Mononuclear cell (primary cell): Measurements from ENCODE around the gene SPATC1L. TPM values are rescaled to one million over a fixed set of nuclear protein-coding genes. Genes with fewer than 3 reads are reported as not detected.
"Not testable (repeated sequence)": the region's sequence is repeated elsewhere in the genome, so short reads cannot be mapped to it uniquely, and the experiment has no call there.

Experiments used
- H3K27me3 ChIP-seq: 2 replicates; pipeline ENCODE4 v1.6.0; 2011; ENCODE audit warnings: low read length, control low read depth; ENCODE audit not compliant: insufficient read depth
- H3K4me1 ChIP-seq: 2 replicates; pipeline ENCODE4 v1.5.1; 2011; ENCODE audit warnings: mild to moderate bottlenecking, low read length, control low read depth; ENCODE audit not compliant: insufficient read depth
- H3K4me3 ChIP-seq: 2 replicates; pipeline ENCODE4 v1.5.1; 2011; ENCODE audit warnings: mild to moderate bottlenecking, low read length, moderate library complexity
- H3K9me3 ChIP-seq: 2 replicates; pipeline ENCODE4 v1.5.1; 2011; ENCODE audit warnings: low read depth, mild to moderate bottlenecking, control low read depth, low read length
- total RNA-seq: library from RNA; depleted of rRNA; stranded (reverse); fragments of >200 nt; gene quantifications from one replicate; pipeline ENCODE4 v1.2.3, GENCODE V29; 2012

SPATC1L gene
- total RNA-seq, 1 donor, result 1.7 TPM

GRCh38 chr21:46183337-46183909 lies 836 bp downstream of the SPATC1L start:
- not testable (repeated sequence) for H3K27me3 ChIP-seq, H3K4me3 ChIP-seq, H3K9me3 ChIP-seq
- peaks cover 10% of the 10 kb centered on the region for H3K4me1 ChIP-seq

DNA sequence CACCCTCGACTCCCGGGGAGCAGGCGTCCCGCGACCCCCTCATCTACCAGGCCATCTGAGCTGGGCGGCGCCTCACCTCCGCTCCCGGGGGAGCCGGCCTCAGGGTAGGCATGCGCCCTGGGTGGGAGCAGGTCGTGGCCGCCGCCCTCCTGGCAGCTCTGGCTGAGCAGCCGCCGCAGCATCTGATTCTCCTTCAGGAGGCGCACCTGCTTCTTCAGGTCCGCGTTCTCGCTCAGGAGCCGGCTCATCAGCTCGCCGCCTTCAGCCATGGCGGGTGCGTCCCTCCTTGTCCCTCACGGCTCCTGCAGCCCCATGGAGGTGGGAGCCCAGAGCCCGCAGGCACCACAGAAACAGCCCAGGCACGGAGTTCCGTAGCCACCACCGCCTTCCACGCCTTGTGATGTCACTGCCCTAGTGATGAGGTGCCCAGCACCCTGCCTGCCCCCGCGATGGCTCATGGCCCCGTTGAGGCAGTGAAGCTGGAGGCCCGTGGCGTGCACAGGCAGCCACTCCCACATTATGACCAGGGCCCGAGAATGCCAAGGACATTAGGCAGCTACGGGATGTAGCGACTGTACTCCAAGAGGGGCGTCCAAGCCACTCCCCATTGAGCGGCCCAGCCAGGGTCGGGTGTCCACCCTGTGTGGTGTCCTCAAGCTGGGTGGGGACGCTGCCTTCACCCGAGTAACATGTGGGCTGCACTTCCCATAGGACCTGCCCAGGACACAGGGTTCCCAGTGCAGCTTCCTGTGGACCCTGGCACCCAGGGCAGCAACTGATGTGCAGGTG lies 1.5 kb downstream of the SPATC1L start:
- Histone ChIP-seq H3K9me3 (no peaks in the 10 kb centered on the region), H3K27me3 (no peaks in the 10 kb centered on the region), H3K4me1 (peaks cover 10% of the 10 kb centered on the region), H3K4me3 (no peak overlapping the region)

GRCh38 chr21:46181953-46182547 lies 2.2 kb downstream of the SPATC1L start:
- Histone ChIP-seq H3K4me3 (no peak overlapping the region), H3K4me1 (peaks cover 10% of the 10 kb centered on the region), H3K9me3 (no peaks in the 10 kb centered on the region), H3K27me3 (no peaks in the 10 kb centered on the region)

DNA sequence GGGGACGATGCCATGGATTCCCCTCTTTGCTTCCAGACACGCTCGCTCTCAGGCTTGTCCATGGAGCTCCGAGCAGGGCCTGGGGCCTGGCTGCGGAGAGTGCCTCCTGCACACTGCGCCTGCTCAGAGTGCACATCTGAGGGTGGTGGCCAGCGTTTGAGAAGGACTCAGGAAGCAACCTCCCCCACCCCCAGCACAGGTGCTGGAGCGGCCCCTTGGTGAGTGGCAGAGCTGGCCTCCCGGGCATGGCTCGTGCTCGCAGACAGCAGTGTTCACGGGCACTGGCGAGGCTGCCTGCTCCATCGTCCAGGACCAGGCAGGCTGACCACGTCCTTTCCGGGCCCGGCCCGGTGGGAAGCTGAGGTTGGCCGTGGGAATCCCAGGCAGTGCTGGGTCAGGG lies 2.8 kb downstream of the SPATC1L start:
- no peak overlapping the region for H3K4me3 ChIP-seq
- H3K4me1 ChIP-seq, result peaks cover 10% of the 10 kb centered on the region
- H3K9me3 ChIP-seq, result no peaks in the 10 kb centered on the region
- no peaks in the 10 kb centered on the region for H3K27me3 ChIP-seq

DNA sequence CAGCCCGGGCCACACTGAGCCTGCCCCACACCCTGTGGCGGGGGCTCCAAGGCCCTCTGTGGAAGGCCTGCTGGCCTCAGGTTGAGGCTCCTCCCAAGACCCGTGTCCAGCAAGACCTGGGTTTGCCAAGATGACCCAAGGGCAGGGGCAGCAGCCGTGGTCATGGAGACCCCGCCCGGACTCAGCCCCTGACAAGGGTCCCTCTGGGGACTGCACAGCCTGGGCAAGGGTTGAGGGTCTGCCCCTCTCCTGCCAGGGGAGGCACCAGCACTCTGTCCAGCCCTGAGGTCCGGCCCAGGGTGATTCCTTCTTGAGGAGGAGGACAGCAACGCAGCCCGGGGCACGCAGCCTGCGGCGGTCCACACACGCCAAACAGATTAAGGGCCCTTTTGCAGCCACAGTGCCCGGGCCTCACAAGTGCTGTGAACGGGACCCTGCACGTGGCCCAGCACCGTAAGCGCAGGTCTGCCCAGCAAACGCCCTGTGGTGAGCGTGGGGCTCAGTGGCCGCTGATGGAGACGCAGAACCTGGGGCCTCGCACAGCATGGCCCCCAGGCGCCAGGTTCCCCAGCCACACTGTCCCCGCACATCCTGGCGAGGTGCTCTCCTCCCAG lies 3.4 kb downstream of the SPATC1L start:
- H3K9me3 ChIP-seq, result no peaks in the 10 kb centered on the region
- no peaks in the 10 kb centered on the region for H3K27me3 ChIP-seq
- H3K4me1 ChIP-seq, result peaks cover 10% of the 10 kb centered on the region
- no peak overlapping the region for H3K4me3 ChIP-seq

GRCh38 chr21:46180079-46180722 lies 4.1 kb downstream of the SPATC1L start:
- H3K4me1 ChIP-seq, result peaks cover 10% of the 10 kb centered on the region

DNA sequence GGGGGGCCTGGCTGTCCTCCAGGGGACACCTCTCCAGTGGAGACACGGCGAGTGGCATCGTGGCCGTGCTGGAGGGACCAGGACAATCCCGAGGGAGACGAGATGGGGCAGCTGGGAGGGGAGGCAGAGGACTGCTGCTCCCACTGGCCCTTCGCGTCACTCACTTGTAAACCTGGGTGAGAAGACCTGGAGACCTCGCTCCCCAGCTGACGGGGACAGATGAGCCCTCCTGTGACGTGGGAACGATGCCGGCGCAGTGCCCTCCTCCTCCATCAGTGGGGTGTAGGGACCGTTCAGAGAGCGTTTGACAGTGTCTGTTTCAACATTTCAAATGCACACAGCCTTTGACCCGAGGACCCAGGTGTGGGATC lies 4.6 kb downstream of the SPATC1L start:
- H3K9me3 ChIP-seq, result no peaks in the 10 kb centered on the region
- H3K27me3 ChIP-seq, result no peaks in the 10 kb centered on the region
- peaks cover 7% of the 10 kb centered on the region for H3K4me1 ChIP-seq
- no peak overlapping the region for H3K4me3 ChIP-seq

More at GRCh38 chr21:46180079-46180722, 4.1 kb downstream of the SPATC1L start:
- Histone ChIP-seq H3K27me3 (no peaks in the 10 kb centered on the region), H3K4me3 (no peak overlapping the region), H3K9me3 (no peaks in the 10 kb centered on the region)

- Histone ChIP-seq H3K9me3 (no peaks in the 10 kb centered on the region), H3K27me3 (no peaks in the 10 kb centered on the region)
Measured at GRCh38 chr21:46178961-46179360, 5.3 kb downstream of the SPATC1L start.

DNA sequence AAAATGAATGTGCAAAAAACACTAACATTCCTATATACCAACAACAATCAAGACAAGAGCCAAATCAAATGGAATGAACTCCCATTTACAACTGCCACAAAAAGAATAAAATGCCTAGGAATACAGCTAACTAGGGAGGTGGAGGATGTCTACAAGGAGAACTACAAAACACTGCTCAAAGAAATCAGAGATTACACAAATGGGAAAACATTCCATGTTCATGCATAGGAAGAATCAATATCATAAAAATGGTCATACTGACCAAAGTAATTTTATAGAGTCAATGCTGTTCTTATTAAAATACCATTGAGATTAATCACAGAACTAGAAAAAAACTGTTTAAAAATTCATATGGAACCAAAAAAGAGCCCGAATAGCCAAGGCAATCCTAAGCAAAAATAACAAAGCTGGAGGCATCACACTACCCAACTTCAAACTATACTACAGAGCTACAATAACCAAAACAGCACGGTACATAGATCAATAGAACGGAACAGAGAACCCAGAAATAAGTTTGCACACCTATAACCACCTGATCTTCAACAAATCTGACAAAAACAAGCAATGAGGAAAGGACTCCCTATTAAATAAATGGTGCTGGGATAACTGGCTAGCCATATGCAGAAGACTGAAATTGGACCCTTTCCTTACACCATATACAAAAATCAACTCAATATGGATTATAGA lies 7.7 kb downstream of the SPATC1L start:
- H3K27me3 ChIP-seq, H3K4me3 ChIP-seq, H3K9me3 ChIP-seq, H3K4me1 ChIP-seq: not testable (repeated sequence)

More at GRCh38 chr21:46178961-46179360, 5.3 kb downstream of the SPATC1L start:
- Histone ChIP-seq H3K4me3 (no peak overlapping the region), H3K4me1 (peaks cover 2% of the 10 kb centered on the region)

GRCh38 chr21:46173573-46173972 lies 10.7 kb downstream of the SPATC1L start:
- H3K9me3 ChIP-seq, result no peaks in the 10 kb centered on the region
- no peak overlapping the region for H3K4me3 ChIP-seq
- H3K27me3 ChIP-seq, result no peaks in the 10 kb centered on the region
- H3K4me1 ChIP-seq, result no peaks in the 10 kb centered on the region

DNA sequence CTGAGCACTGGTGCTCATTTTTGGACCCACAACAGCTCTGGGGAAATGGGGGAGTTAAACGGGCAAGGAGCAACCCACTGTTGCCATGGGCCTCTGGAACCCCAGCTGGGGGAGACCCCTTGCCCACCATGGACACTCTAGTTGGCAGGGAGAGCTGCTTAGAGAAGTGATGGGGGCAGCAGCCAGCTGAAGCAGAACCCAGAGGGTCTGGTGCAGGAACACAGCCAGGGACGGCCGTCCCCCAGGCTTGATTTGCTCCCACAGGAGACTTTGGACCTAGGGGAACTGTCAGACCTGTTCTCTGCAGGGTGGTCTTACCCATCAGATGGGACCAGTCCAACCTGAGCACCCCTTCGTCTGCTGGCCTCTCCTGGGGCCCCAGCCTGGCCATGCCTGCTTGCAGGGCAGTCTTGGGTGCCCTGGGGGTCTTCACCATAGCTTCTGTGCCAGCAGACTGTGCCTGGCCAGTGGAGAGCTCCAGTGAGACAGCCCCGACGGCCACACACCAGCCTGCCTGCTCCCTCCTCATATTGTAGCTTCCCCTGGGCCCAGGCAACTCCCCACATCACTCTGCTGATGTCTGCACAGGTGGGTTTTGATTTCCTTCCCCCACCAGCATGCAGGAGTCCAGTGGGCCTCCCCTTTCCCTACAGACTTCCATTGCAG lies 11.3 kb downstream of the SPATC1L start:
- Histone ChIP-seq H3K27me3 (no peaks in the 10 kb centered on the region), H3K9me3 (no peaks in the 10 kb centered on the region), H3K4me1 (no peaks in the 10 kb centered on the region), H3K4me3 (no peak overlapping the region)

- no peaks in the 10 kb centered on the region for H3K4me1 ChIP-seq
- no peak overlapping the region for H3K4me3 ChIP-seq
- H3K27me3 ChIP-seq, result no peaks in the 10 kb centered on the region
- H3K9me3 ChIP-seq, result no peaks in the 10 kb centered on the region
Measured at GRCh38 chr21:46171996-46172862, 12.0 kb downstream of the SPATC1L start.

- Histone ChIP-seq H3K4me3 (no peak overlapping the region), H3K4me1 (no peaks in the 10 kb centered on the region), H3K9me3 (no peaks in the 10 kb centered on the region), H3K27me3 (no peaks in the 10 kb centered on the region)
Measured at GRCh38 chr21:46171585-46171984, 12.7 kb downstream of the SPATC1L start.
